Neuronal stem cell (in vitro differentiated cells): ENCODE measurements around the gene SYNPR.
A peak's percentile ranks its signal among the peaks of the same experiment; 100 is the strongest.

Source experiments
- DNase-seq: peaks from one replicate; pipeline ENCODE4 v3.0.0-alpha.2; 2013; ENCODE audit warnings: low spot score
- H2AFZ ChIP-seq: one replicate; pipeline ENCODE4 v1.6.1; 2013; ENCODE audit warnings: mild to moderate bottlenecking, low read length, inconsistent platforms
- H2AK5ac ChIP-seq: 2 replicates; pipeline ENCODE4 v1.6.1; 2013; ENCODE audit warnings: low read depth, mild to moderate bottlenecking, inconsistent platforms, low read length, moderate library complexity, mixed read lengths
- H2BK120ac ChIP-seq: 2 replicates; pipeline ENCODE4 v1.6.1; 2013; ENCODE audit warnings: low read depth, mild to moderate bottlenecking, inconsistent platforms, low read length, moderate library complexity, mixed read lengths
- H2BK12ac ChIP-seq: one replicate; pipeline ENCODE4 v1.6.1; 2013; ENCODE audit warnings: low read length, inconsistent platforms
- H2BK15ac ChIP-seq: 2 replicates; pipeline ENCODE4 v1.6.1; 2013; ENCODE audit warnings: mild to moderate bottlenecking, low read length, inconsistent platforms, mixed read lengths
- H2BK5ac ChIP-seq: one replicate; pipeline ENCODE4 v1.6.1; 2013; ENCODE audit warnings: inconsistent platforms, mild to moderate bottlenecking, low read length, moderate library complexity
- H3K14ac ChIP-seq: one replicate; pipeline ENCODE4 v1.6.1; 2013; ENCODE audit warnings: low read length, inconsistent platforms
- H3K18ac ChIP-seq: 2 replicates; pipeline ENCODE4 v1.6.1; 2013; ENCODE audit warnings: low read length, inconsistent platforms
- H3K23ac ChIP-seq: 2 replicates; pipeline ENCODE4 v1.6.1; 2013; ENCODE audit warnings: low read depth, mild to moderate bottlenecking, mixed read lengths, low read length, inconsistent platforms; ENCODE audit not compliant: poor library complexity
- H3K27ac ChIP-seq: replicated peaks from 3 replicates; pipeline ENCODE4 v1.5.1; 2013; ENCODE audit warnings: low read length, inconsistent platforms
- H3K27me3 ChIP-seq, 3 experiments: 2 replicates each; pipeline ENCODE4 v1.6.1; 2013; ENCODE audit warnings: low read length in 3 of 3, mild to moderate bottlenecking in 2 of 3, inconsistent platforms in 1 of 3, low read depth in 1 of 3, mixed read lengths in 1 of 3, moderate library complexity in 1 of 3; ENCODE audit not compliant: control insufficient read depth in 3 of 3, insufficient read depth in 3 of 3
- H3K36me3 ChIP-seq, 2 donors: replicated peaks in 1 of 2; 2 replicates each; pipeline ENCODE4 v1.6.1; 2013; ENCODE audit warnings: low read length in 2 of 2; ENCODE audit not compliant: control insufficient read depth in 2 of 2, insufficient read depth in 2 of 2
- H3K4ac ChIP-seq: 2 replicates; pipeline ENCODE4 v1.6.1; 2013; ENCODE audit warnings: inconsistent platforms, mild to moderate bottlenecking, low read length, moderate library complexity
- H3K4me1 ChIP-seq, 2 donors: 1 replicate in 1 of 2; 2 replicates in 1 of 2; pipeline ENCODE4 v1.6.1; 2013; ENCODE audit warnings: low read length in 2 of 2, low read depth in 1 of 2; ENCODE audit not compliant: control insufficient read depth in 2 of 2, insufficient read depth in 1 of 2
- H3K4me2 ChIP-seq: one replicate; pipeline ENCODE4 v1.6.1; 2013; ENCODE audit warnings: mild to moderate bottlenecking, low read length, inconsistent platforms; ENCODE audit not compliant: insufficient read depth, poor library complexity, severe bottlenecking
- H3K4me3 ChIP-seq, 2 donors: 2 replicates each; pipeline ENCODE4 v1.5.1; 2013; ENCODE audit warnings: low read length in 2 of 2, mild to moderate bottlenecking in 2 of 2, inconsistent platforms in 1 of 2, moderate library complexity in 1 of 2
- H3K79me1 ChIP-seq: one replicate; pipeline ENCODE4 v1.6.1; 2013; ENCODE audit warnings: low read depth, mild to moderate bottlenecking, inconsistent platforms, low read length, moderate library complexity
- H3K9ac ChIP-seq: one replicate; pipeline ENCODE4 v1.6.1; 2013; ENCODE audit warnings: mild to moderate bottlenecking, low read depth, low read length, inconsistent platforms; ENCODE audit not compliant: poor library complexity
- H3K9me3 ChIP-seq, 2 donors: replicated peaks in 1 of 2; 2 replicates each; pipeline versions ENCODE3 to v1.6.1; 2013; ENCODE audit warnings: low read length in 2 of 2, mild to moderate bottlenecking in 2 of 2, inconsistent platforms in 1 of 2, low read depth in 1 of 2, mixed read lengths in 1 of 2, moderate library complexity in 1 of 2; ENCODE audit not compliant: control insufficient read depth in 2 of 2, insufficient read depth in 1 of 2
- H4K8ac ChIP-seq: one replicate; pipeline ENCODE4 v1.6.1; 2013; ENCODE audit warnings: low read depth, mild to moderate bottlenecking, inconsistent platforms, low read length, moderate library complexity
- H4K91ac ChIP-seq: one replicate; pipeline ENCODE4 v1.6.1; 2013; ENCODE audit warnings: low read length, low read depth, mild to moderate bottlenecking, inconsistent platforms; ENCODE audit not compliant: poor library complexity
- WGBS, 2 donors: extraction: QIAGEN DNeasy Blood & Tissue Kit; methylation state at CpG; one replicate each; pipeline ENCODE4 v1.1.7; 2013; ENCODE audit warnings: missing lambda C conversion rate in 2 of 2, mixed read lengths in 1 of 2; ENCODE audit not compliant: insufficient read length in 2 of 2, insufficient replicate concordance in 1 of 2; ENCODE audit errors: extremely low coverage in 2 of 2; 5-methylcytosine and 5-hydroxymethylcytosine counted together

Gene SYNPR

GRCh38 chr3:63442918-63443317 is 164.8 kb downstream of the SYNPR start:
- no CpG with 5 or more reads among the region's 3 CpGs for WGBS, 2 donors
- no peak for DNase-seq
- Histone ChIP-seq H4K8ac (no peak overlapping the region), H3K27me3 (no peaks in the 10 kb centered on the region), H3K4me3 (no peak overlapping the region), H3K79me1 (no peaks in the 10 kb centered on the region), H3K9ac (no peak overlapping the region), H3K36me3 (no peaks in the 10 kb centered on the region), H3K27ac (no peak overlapping the region), H3K4ac (no peak overlapping the region), H3K23ac (no peak overlapping the region), H3K4me2 (no peak overlapping the region), H3K4me1 (peaks cover 0 to 3% of the 10 kb centered on the region in 2 donors), H2BK5ac (no peak overlapping the region), H2BK120ac (no peak overlapping the region), H3K14ac (no peak overlapping the region), H2AK5ac (no peak overlapping the region), H2BK15ac (no peak overlapping the region), H2BK12ac (no peak overlapping the region), H4K91ac (no peak overlapping the region), H2AFZ (no peak overlapping the region), H3K18ac (peak overlapping the region; percentile 55), H3K9me3 (no peaks in the 10 kb centered on the region)

- Histone ChIP-seq H3K14ac (no peak overlapping the region), H2BK15ac (no peak overlapping the region), H2BK12ac (no peak overlapping the region), H3K18ac (no peak overlapping the region), H3K9me3 (no peaks in the 10 kb centered on the region), H3K4me3 (no peak overlapping the region), H2AFZ (no peak overlapping the region), H3K36me3 (no peaks in the 10 kb centered on the region), H2BK5ac (no peak overlapping the region), H3K9ac (no peak overlapping the region), H4K8ac (no peak overlapping the region), H3K4ac (no peak overlapping the region), H3K79me1 (no peaks in the 10 kb centered on the region), H3K23ac (no peak overlapping the region), H2BK120ac (no peak overlapping the region), H4K91ac (no peak overlapping the region), H2AK5ac (no peak overlapping the region), H3K4me2 (no peak overlapping the region), H3K27ac (no peak overlapping the region), H3K27me3 (no peaks in the 10 kb centered on the region), H3K4me1 (no peaks in the 10 kb centered on the region)
- WGBS, 2 donors = no CpG with 5 or more reads among the region's 3 CpGs
- no peak for DNase-seq
These were observed 171.9 kb downstream of the SYNPR start for GRCh38 chr3:63450023-63450422.

DNA sequence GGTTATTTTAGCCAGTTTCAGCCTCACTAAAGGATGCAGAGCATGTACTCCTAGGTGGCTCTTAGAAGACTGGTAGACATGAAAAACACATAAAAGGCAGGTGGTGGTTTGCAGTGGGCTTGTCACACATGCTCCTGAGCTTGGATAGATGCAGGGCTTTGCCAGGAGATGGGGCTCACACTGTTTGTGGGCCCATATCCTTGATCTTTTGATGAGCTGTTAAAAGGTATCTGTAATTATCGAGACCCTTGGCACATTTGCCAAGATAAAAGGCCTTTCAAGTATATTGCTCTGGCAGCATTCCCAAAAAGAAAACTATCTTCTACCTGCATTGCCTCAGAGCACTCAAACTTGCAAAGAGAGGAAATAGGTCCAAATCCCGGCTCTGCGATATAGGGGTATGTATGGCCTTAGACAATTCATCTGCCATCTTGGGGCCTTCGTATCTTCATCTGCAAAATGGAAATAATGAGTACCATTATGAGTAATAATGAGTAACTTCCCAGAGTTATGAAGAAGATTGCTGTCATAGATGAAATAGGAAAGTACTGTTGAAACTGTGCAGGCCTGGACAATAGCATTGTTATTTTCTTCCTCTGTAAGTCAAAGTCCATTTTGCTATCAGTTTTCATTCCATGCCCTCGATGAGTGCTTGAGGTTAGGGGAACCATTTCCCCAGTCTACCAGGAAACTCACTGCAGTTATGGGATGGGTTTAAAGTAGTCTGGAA is 172.7 kb downstream of the SYNPR start:
- Histone ChIP-seq H3K4me3 (no peak overlapping the region), H3K4me2 (no peak overlapping the region), H3K79me1 (no peaks in the 10 kb centered on the region), H3K23ac (no peak overlapping the region), H3K14ac (no peak overlapping the region), H2AK5ac (no peak overlapping the region), H3K4ac (no peak overlapping the region), H4K91ac (no peak overlapping the region), H2BK5ac (no peak overlapping the region), H3K9ac (no peak overlapping the region), H3K36me3 (no peaks in the 10 kb centered on the region), H2BK12ac (no peak overlapping the region), H3K27me3 (no peaks in the 10 kb centered on the region), H3K9me3 (no peaks in the 10 kb centered on the region), H2AFZ (no peak overlapping the region), H3K27ac (no peak overlapping the region), H3K4me1 (no peaks in the 10 kb centered on the region), H3K18ac (no peak overlapping the region), H4K8ac (no peak overlapping the region), H2BK120ac (no peak overlapping the region), H2BK15ac (no peak overlapping the region)
- no peak for DNase-seq
- no CpG with 5 or more reads among the region's 5 CpGs for WGBS, 2 donors

DNA sequence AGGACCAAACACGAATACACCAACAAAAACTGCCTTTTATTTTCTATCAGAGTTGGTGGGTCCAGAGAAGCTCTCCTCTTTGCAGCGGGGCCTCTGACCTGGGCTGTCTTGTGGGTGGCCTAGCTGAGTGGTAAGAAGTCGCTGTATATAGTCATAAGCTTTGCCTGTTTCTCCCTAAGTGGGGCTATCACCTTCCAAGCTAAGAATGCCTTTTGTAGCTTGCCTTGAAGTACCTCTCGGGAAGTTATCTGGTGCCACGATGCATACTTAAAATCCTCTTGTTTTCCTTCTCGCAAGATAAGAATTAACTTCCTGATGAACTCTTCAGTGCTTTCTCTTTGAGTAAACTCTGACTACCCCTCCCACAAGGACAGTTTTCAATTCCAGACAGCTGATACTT is 178.8 kb downstream of the SYNPR start:
- H2BK120ac ChIP-seq = no peak overlapping the region
- no peak overlapping the region for H3K4ac ChIP-seq
- H3K23ac ChIP-seq = no peak overlapping the region
- no peak overlapping the region for H3K4me3 ChIP-seq
- H2BK5ac ChIP-seq = no peak overlapping the region
- H2AFZ ChIP-seq = no peak overlapping the region
- no peak overlapping the region for H4K91ac ChIP-seq
- no peaks in the 10 kb centered on the region for H3K36me3 ChIP-seq
- no peak overlapping the region for H3K9ac ChIP-seq
- H2BK15ac ChIP-seq = no peak overlapping the region
- no peak overlapping the region for H2AK5ac ChIP-seq
- H2BK12ac ChIP-seq = no peak overlapping the region
- no peaks in the 10 kb centered on the region for H3K27me3 ChIP-seq
- WGBS, 2 donors = no CpG with 5 or more reads among the region's 6 CpGs
- H3K9me3 ChIP-seq = no peaks in the 10 kb centered on the region
- H4K8ac ChIP-seq = no peak overlapping the region
- no peak overlapping the region for H3K27ac ChIP-seq
- no peak overlapping the region for H3K14ac ChIP-seq
- no peaks in the 10 kb centered on the region for H3K79me1 ChIP-seq
- no peak for DNase-seq
- H3K4me1 ChIP-seq = no peaks in the 10 kb centered on the region
- no peak overlapping the region for H3K4me2 ChIP-seq
- H3K18ac ChIP-seq = no peak overlapping the region
